B cell (primary cell): Measurements from ENCODE around the gene TTC21A. TPM values are rescaled to one million over a fixed set of nuclear protein-coding genes. Genes with fewer than 3 reads are reported as not detected.

ENCODE experiments used
- ATAC-seq: fragments of 200-7000 bp; cut with Tn5 transposase; one replicate; pipeline ENCODE4 v1.10.0; 2021; ENCODE audit warnings: low read depth, mild to moderate bottlenecking, moderate number of reproducible peaks, moderate library complexity
- CTCF ChIA-PET: fragments of 350-600 bp; sonication (Branson Sonifier 250); formaldehyde crosslinking; loops from one replicate; lab custom pipeline; 2021; ENCODE audit warnings: antibody characterized with exemption, inconsistent platforms; lab: Charles Lee
- POLR2A ChIA-PET: fragments of 350-600 bp; sonication (Branson Sonifier 250); formaldehyde crosslinking; loops from one replicate; lab custom pipeline; 2021; ENCODE audit warnings: antibody characterized with exemption; lab: Charles Lee
- DNase-seq: peaks from one replicate; pipeline ENCODE4 v3.0.0; 2013
- H2AFZ ChIP-seq: 2 replicates; pipeline ENCODE4 v1.6.1; 2012; ENCODE audit warnings: mild to moderate bottlenecking, low read depth, low read length; ENCODE audit not compliant: insufficient read depth, poor library complexity, severe bottlenecking
- H3K27ac ChIP-seq, 2 donors: 1 replicate in 1 of 2; 2 replicates in 1 of 2; pipeline ENCODE4 v1.5.1; 2012 to 2013; ENCODE audit warnings: low read length in 2 of 2, mild to moderate bottlenecking in 2 of 2, moderate library complexity in 1 of 2
- H3K27me3 ChIP-seq, 4 experiments: fragments of 200-600 bp in 1 of 4; sonication (generic) in 1 of 4; replicated peaks in 1 of 4; 1 replicate in 2 of 4; 2 replicates in 2 of 4; pipeline versions ENCODE4 v1.6.1 to v1.7.0; 2013 to 2016; ENCODE audit warnings: low read length in 3 of 4, mild to moderate bottlenecking in 2 of 4, mixed read lengths in 1 of 4, moderate library complexity in 1 of 4; ENCODE audit not compliant: insufficient read depth in 4 of 4, control insufficient read depth in 3 of 4; ENCODE audit errors: control extremely low read depth in 1 of 4
- H3K36me3 ChIP-seq, 2 experiments: replicated peaks in 1 of 2; 1 replicate in 1 of 2; 2 replicates in 1 of 2; pipeline versions ENCODE4 v1.6.1 to v1.7.1; 2013; ENCODE audit warnings: low read length in 1 of 2; ENCODE audit not compliant: insufficient read depth in 2 of 2, control insufficient read depth in 1 of 2; ENCODE audit errors: control extremely low read depth in 1 of 2, extremely low read depth in 1 of 2
- H3K4me1 ChIP-seq, 2 donors: fragments of 200-600 bp in 1 of 2; sonication (generic) in 1 of 2; 1 replicate in 1 of 2; 2 replicates in 1 of 2; pipeline versions ENCODE4 v1.5.1 to v1.6.1; 2013 to 2017; ENCODE audit warnings: low read length in 2 of 2; ENCODE audit not compliant: control insufficient read depth in 2 of 2, insufficient read depth in 2 of 2
- H3K4me2 ChIP-seq: replicated peaks from 2 replicates; pipeline ENCODE3; 2012; ENCODE audit warnings: mild to moderate bottlenecking, low read depth, low read length; ENCODE audit not compliant: poor library complexity, severe bottlenecking
- H3K4me3 ChIP-seq, 5 experiments: fragments of 200-600 bp in 1 of 5; sonication (generic) in 1 of 5; 1 replicate in 3 of 5; 2 replicates in 2 of 5; pipeline versions ENCODE4 v1.5.1 to v1.7.0; 2011 to 2016; ENCODE audit warnings: low read length in 4 of 5, mild to moderate bottlenecking in 4 of 5, low read depth in 2 of 5, control low read depth in 1 of 5, moderate library complexity in 1 of 5; ENCODE audit not compliant: insufficient read depth in 1 of 5; ENCODE audit errors: control extremely low read depth in 1 of 5, extremely low read depth in 1 of 5
- H3K79me2 ChIP-seq: fragments of 200-600 bp; sonication (generic); one replicate; pipeline ENCODE4 v1.6.0; 2016; ENCODE audit warnings: low read length; ENCODE audit not compliant: control insufficient read depth, insufficient read depth
- H3K9ac ChIP-seq: fragments of 200-600 bp; sonication (generic); 2 replicates; pipeline ENCODE4 v1.6.1; 2017; ENCODE audit warnings: mild to moderate bottlenecking, low read length, moderate library complexity
- H3K9me3 ChIP-seq, 3 donors: one replicate each; pipeline versions ENCODE4 v1.6.1 to v1.7.1; 2013; ENCODE audit warnings: low read length in 2 of 3; ENCODE audit not compliant: control insufficient read depth in 2 of 3, insufficient read depth in 1 of 3; ENCODE audit errors: control extremely low read depth in 1 of 3
- H4K20me1 ChIP-seq: 2 replicates; pipeline ENCODE4 v1.6.0; 2012; ENCODE audit warnings: mild to moderate bottlenecking, low read length; ENCODE audit not compliant: insufficient read depth, control insufficient read depth, poor library complexity, severe bottlenecking
- H3K27ac Mint-ChIP-seq: one replicate; pipeline ENCODE4 v1.8.0; 2021; ENCODE audit warnings: mixed read lengths
- H3K27me3 Mint-ChIP-seq: one replicate; pipeline ENCODE4 v1.8.0; 2021; ENCODE audit warnings: mixed read lengths
- H3K4me1 Mint-ChIP-seq: one replicate; pipeline ENCODE4 v1.8.0; 2021; ENCODE audit warnings: mixed read lengths
- H3K4me3 Mint-ChIP-seq: one replicate; pipeline ENCODE4 v1.8.0; 2021; ENCODE audit warnings: mixed read lengths
- H3K9me3 Mint-ChIP-seq: one replicate; pipeline ENCODE4 v1.8.0; 2022; ENCODE audit warnings: mixed read lengths; ENCODE audit not compliant: insufficient read depth
- CTCF ChIP-seq: fragments of 200-600 bp; IDR thresholded peaks from one replicate; pipeline ENCODE4 v1.8.0; 2022; ENCODE audit warnings: antibody characterized with exemption, mild to moderate bottlenecking
- EZH2 ChIP-seq: IDR thresholded peaks from 2 replicates; pipeline ENCODE4 v1.6.1; 2012; ENCODE audit warnings: borderline replicate concordance, low read depth, mild to moderate bottlenecking, moderate library complexity, low read length; ENCODE audit not compliant: insufficient read depth, poor library complexity, severe bottlenecking
- whole genome bisulfite sequencing: methylation state at CpG from one replicate; pipeline ENCODE4 v1.1.5; 2013; ENCODE audit warnings: missing lambda C conversion rate; ENCODE audit not compliant: insufficient coverage; 5-methylcytosine and 5-hydroxymethylcytosine counted together
- intact Hi-C: fragments of 100-400 bp; cut with micrococcal nuclease; formaldehyde crosslinking; loops from one replicate; pipeline ENCODE4 v1.10.0; 2022
- polyA plus RNA-seq: library from polyadenylated mRNA; depleted of rRNA; stranded (reverse); fragments of >200 nt; gene quantifications from 2 replicates; pipeline ENCODE4 v1.2.3, GENCODE V29; 2012
- total RNA-seq, 2 donors: library from RNA; stranded (reverse); fragments of 120-200 nt in 1 of 2; gene quantifications; 1 replicate in 1 of 2; 2 replicates in 1 of 2; pipeline versions ENCODE4 v1.2.3 to v1.2.4, GENCODE V29; 2013 to 2022

TTC21A gene
- total and polyA plus RNA-seq, 2 donors (not counting 1 experiment from before 2014, with no cell fraction given), result 49.2 to 106 TPM

GRCh38 chr3:39128951-39129350, 21.5 kb downstream of the TTC21A start:
- peaks cover 25 to 30% of the 10 kb centered on the region in 2 donors for H3K4me1 ChIP-seq
- H3K9me3 ChIP-seq, result no peaks in the 10 kb centered on the region
- no peak overlapping the region for H2AFZ ChIP-seq
- no peaks in the 10 kb centered on the region for H4K20me1 ChIP-seq
- H3K36me3 ChIP-seq, result peaks cover 0 to 47% of the 10 kb centered on the region in 2 experiments
- ChIA-PET POLR2A (no interaction called here), CTCF (interaction anchor here (0.6 to 5.8 kb wide), 6 partner anchors 20 to 162 kb away, joined by 3 to 49 read pairs (median 15); no protein-coding TSS in a partner anchor)
- no peak overlapping the region for H3K4me2 ChIP-seq
- DNase-seq (no peak), ATAC-seq (no peak)
- H3K4me1 Mint-ChIP-seq, result peaks cover 39% of the 10 kb centered on the region
- TF ChIP-seq CTCF (no peak), EZH2 (no peak)
- H3K27me3 ChIP-seq, result no peaks in the 10 kb centered on the region
- intact Hi-C loops, result no loop called here
- H3K79me2 ChIP-seq, result no peaks in the 10 kb centered on the region
- WGBS, result 97% methylated on average over 7 of the region's 7 CpGs
- no peak overlapping the region for H3K4me3 ChIP-seq
- no peak overlapping the region for H3K27ac Mint-ChIP-seq
- H3K27me3 Mint-ChIP-seq, result no peaks in the 10 kb centered on the region
- no peak overlapping the region for H3K4me3 Mint-ChIP-seq
- no peaks in the 10 kb centered on the region for H3K9me3 Mint-ChIP-seq
- no peak overlapping the region for H3K27ac ChIP-seq
- H3K9ac ChIP-seq, result no peak overlapping the region

GRCh38 chr3:39130026-39130425, 22.5 kb downstream of the TTC21A start:
- Mint-ChIP-seq H3K4me3 (no peak overlapping the region), H3K9me3 (no peaks in the 10 kb centered on the region), H3K4me1 (peaks cover 34% of the 10 kb centered on the region), H3K27me3 (no peaks in the 10 kb centered on the region), H3K27ac (no peak overlapping the region)
- H3K9me3 ChIP-seq, result no peaks in the 10 kb centered on the region
- TF ChIP-seq CTCF, result no peak
- TF ChIP-seq EZH2, result no peak
- no peak overlapping the region for H2AFZ ChIP-seq
- H4K20me1 ChIP-seq, result no peaks in the 10 kb centered on the region
- CTCF ChIA-PET, result interaction anchor here (0.8 to 1.3 kb wide), 2 partner anchors 60 to 162 kb away, joined by 3 to 4 read pairs; no protein-coding TSS in a partner anchor
- no peak overlapping the region for H3K4me3 ChIP-seq
- DNase-seq (no peak), ATAC-seq (no peak)
- intact Hi-C loops, result no loop called here
- POLR2A ChIA-PET, result no interaction called here
- no peak overlapping the region for H3K4me2 ChIP-seq
- 100% methylated on average over 5 of the region's 6 CpGs for WGBS
- H3K4me1 ChIP-seq, result peaks cover 25 to 30% of the 10 kb centered on the region in 2 donors
- no peak overlapping the region for H3K9ac ChIP-seq
- H3K27me3 ChIP-seq, result no peaks in the 10 kb centered on the region
- H3K27ac ChIP-seq, result no peak overlapping the region
- no peaks in the 10 kb centered on the region for H3K79me2 ChIP-seq
- H3K36me3 ChIP-seq, result peaks cover 0 to 52% of the 10 kb centered on the region in 2 experiments
